Chondrocyte (in vitro differentiated cells): ENCODE measurements around the gene FILIP1L. TPM values are rescaled to one million over a fixed set of nuclear protein-coding genes. Genes with fewer than 3 reads are reported as not detected.

Experiments used
- DNase-seq: peaks from one replicate; pipeline ENCODE4 v3.0.0; 2021; ENCODE audit warnings: mixed read lengths, low spot score
- H3K27ac Mint-ChIP-seq: one replicate; pipeline ENCODE4 v1.8.0; 2021; ENCODE audit warnings: mild to moderate bottlenecking, moderate library complexity, mixed read lengths; ENCODE audit not compliant: unreplicated experiment
- H3K27me3 Mint-ChIP-seq: 2 replicates; pipeline ENCODE4 v1.8.0; 2021; ENCODE audit warnings: low read depth, mixed read lengths
- H3K36me3 Mint-ChIP-seq: 2 replicates; pipeline ENCODE4 v1.8.0; 2021; ENCODE audit warnings: low read depth, mixed read lengths
- H3K4me1 Mint-ChIP-seq: 2 replicates; pipeline ENCODE4 v1.8.0; 2021; ENCODE audit warnings: low read depth, mild to moderate bottlenecking, mixed read lengths
- H3K4me3 Mint-ChIP-seq: one replicate; pipeline ENCODE4 v1.8.0; 2021; ENCODE audit warnings: mild to moderate bottlenecking, moderate library complexity, mixed read lengths; ENCODE audit not compliant: unreplicated experiment
- H3K9me3 Mint-ChIP-seq: 2 replicates; pipeline ENCODE4 v1.8.0; 2021; ENCODE audit warnings: low read depth, mixed read lengths
- total RNA-seq: library from RNA; stranded (reverse); gene quantifications from 3 replicates; pipeline ENCODE4 v1.2.1, GENCODE V29; 2021
- TF ChIP-seq, protein P1 (sequence below): fragments of 200-600 bp; sonication (generic); IDR thresholded peaks from 2 replicates; pipeline ENCODE4 v1.5.0; 2021; ENCODE audit warnings: antibody characterized with exemption, mild to moderate bottlenecking, moderate library complexity

FILIP1L gene
- total RNA-seq, 1 donor from 2014 or later: 122 TPM

DNA sequence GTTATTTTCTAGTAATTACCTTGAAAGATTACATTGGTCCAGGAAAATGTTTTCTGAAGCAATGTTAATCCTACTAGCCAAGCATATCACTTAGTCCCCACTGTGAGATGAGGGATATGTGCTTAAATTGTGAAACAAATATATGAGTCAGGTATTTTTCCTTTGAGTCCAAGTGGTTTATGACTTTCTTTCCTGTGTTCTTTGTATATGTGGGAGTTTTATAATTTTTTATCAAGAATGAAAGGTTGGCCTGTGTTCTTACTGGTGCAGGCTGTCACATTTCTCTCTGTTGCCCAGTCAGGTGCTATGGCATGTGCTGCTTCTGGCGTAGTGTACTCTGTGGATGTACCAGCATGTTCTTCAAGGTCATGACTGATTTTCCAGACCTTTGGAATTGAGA lies 149.2 kb downstream of the FILIP1L start:
- Mint-ChIP-seq H3K4me3 (no peak overlapping the region), H3K27me3 (no peaks in the 10 kb centered on the region), H3K27ac (no peak overlapping the region), H3K4me1 (peaks cover 58% of the 10 kb centered on the region), H3K9me3 (no peaks in the 10 kb centered on the region), H3K36me3 (no peaks in the 10 kb centered on the region)
- DNase-seq: no peak
- TF ChIP-seq, protein P1, sequence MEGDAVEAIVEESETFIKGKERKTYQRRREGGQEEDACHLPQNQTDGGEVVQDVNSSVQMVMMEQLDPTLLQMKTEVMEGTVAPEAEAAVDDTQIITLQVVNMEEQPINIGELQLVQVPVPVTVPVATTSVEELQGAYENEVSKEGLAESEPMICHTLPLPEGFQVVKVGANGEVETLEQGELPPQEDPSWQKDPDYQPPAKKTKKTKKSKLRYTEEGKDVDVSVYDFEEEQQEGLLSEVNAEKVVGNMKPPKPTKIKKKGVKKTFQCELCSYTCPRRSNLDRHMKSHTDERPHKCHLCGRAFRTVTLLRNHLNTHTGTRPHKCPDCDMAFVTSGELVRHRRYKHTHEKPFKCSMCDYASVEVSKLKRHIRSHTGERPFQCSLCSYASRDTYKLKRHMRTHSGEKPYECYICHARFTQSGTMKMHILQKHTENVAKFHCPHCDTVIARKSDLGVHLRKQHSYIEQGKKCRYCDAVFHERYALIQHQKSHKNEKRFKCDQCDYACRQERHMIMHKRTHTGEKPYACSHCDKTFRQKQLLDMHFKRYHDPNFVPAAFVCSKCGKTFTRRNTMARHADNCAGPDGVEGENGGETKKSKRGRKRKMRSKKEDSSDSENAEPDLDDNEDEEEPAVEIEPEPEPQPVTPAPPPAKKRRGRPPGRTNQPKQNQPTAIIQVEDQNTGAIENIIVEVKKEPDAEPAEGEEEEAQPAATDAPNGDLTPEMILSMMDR: no peak

DNA sequence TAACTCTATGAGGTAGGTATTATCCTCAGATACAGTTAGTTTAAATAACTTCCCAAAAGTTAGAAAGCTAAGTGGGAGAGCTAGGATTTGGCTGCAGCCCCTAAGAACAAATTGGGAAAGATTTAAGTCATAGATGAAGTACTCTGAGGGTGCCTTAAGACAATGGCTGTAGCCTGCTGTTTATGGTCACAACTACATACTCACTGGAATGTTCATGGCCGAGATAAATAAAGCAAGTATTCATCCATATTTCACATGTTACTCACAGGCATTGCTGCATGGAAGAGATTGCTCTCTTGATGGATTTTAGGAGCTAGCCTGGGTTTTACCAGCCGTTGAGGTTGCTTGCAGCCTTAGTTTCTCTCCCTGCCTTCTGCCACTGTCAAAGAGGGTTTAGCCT lies 151.6 kb downstream of the FILIP1L start:
- no peak overlapping the region for H3K4me3 Mint-ChIP-seq
- DNase-seq: no peak
- no peaks in the 10 kb centered on the region for H3K9me3 Mint-ChIP-seq
- H3K27ac Mint-ChIP-seq: peak overlapping the region; percentile 65
- peaks cover 60% of the 10 kb centered on the region for H3K4me1 Mint-ChIP-seq
- no peaks in the 10 kb centered on the region for H3K27me3 Mint-ChIP-seq
- TF ChIP-seq, protein P1: no peak
- H3K36me3 Mint-ChIP-seq: no peaks in the 10 kb centered on the region

GRCh38 chr3:99961756-99962515 lies 152.4 kb downstream of the FILIP1L start:
- no peak overlapping the region for H3K4me3 Mint-ChIP-seq
- peaks cover 59% of the 10 kb centered on the region for H3K4me1 Mint-ChIP-seq
- DNase-seq: no peak
- H3K9me3 Mint-ChIP-seq: no peaks in the 10 kb centered on the region
- no peaks in the 10 kb centered on the region for H3K36me3 Mint-ChIP-seq
- TF ChIP-seq, protein P1: no peak
- H3K27ac Mint-ChIP-seq: peak overlapping the region; percentile 34
- H3K27me3 Mint-ChIP-seq: no peaks in the 10 kb centered on the region

DNA sequence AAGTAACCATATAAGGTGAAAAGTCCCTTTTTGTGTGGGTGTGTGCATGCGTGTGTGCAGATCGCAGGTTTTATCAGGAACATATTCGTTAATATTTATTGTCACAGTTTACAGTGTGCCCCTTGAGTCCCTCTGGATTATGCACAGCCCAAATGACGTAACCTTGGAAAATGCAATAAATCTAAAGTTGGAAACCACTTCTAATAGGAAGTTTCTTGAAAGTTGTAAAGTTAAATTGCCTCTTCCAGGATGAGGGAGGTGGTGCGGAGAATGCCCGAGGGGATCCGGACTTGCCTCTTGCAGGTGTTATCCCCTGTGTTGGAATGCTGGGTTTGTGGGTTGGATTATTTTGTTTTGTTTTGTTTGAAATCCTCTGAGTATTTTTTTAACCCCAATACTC lies 153.4 kb downstream of the FILIP1L start:
- no peak for DNase-seq
- TF ChIP-seq, protein P1: no peak
- Mint-ChIP-seq H3K9me3 (no peaks in the 10 kb centered on the region), H3K27me3 (no peaks in the 10 kb centered on the region), H3K4me3 (no peak overlapping the region), H3K36me3 (no peaks in the 10 kb centered on the region), H3K4me1 (peaks cover 56% of the 10 kb centered on the region), H3K27ac (no peak overlapping the region)

GRCh38 chr3:99960123-99960878 lies 154.0 kb downstream of the FILIP1L start:
- no peaks in the 10 kb centered on the region for H3K9me3 Mint-ChIP-seq
- H3K4me1 Mint-ChIP-seq: peaks cover 59% of the 10 kb centered on the region
- H3K27me3 Mint-ChIP-seq: no peaks in the 10 kb centered on the region
- H3K4me3 Mint-ChIP-seq: no peak overlapping the region
- H3K27ac Mint-ChIP-seq: no peak overlapping the region
- TF ChIP-seq, protein P1: no peak
- no peaks in the 10 kb centered on the region for H3K36me3 Mint-ChIP-seq
- DNase-seq: no peak
